NOMO-1 treated with dmso at 0.1 percent for 144 hours (cell line): ENCODE data around the gene ETV1.

Experiments used
- DNase-seq: peaks from one replicate; lab custom pipeline; 2025; ENCODE audit not compliant: unreplicated experiment; lab: John Stamatoyannopoulos, UW

ETV1 gene

DNA sequence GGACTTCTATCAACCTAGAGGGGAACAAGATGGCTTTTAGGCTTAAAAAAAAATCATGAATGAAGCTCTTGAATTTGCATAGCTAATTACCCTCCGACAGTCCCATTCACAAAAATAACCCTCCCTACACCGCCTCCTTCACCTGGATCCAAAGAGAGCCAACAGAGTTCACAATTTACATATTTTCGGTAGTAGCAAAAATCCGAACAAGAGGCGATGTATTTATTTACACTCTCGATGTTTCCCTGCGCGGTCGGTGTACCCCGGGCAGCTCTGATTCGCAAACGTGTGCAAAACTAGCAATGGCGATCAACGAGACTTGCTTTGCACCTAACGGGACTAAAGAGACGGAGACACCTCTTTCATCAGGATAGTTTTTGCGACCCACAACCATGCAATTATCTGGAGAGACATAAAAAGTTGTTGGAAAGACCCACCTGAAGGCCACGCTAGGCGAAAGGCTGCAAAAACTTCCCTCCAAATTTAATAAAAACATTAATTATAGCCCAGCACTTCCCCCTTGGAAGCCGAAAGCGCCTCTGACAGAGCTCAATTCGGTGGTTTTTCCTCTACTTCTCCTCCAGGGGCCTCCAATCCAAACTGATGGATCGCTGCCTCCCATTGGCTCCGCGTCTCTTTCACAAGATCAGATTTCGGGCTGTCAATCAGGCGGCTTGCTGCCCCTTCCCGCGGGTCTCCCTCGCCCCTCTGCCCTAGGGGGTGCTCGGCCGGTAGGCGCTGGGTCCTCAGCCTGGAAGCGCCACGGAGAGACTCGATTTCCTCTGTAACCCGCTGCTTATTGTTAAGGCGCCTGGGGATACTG lies at the start of gene ETV1:
TSS of gene ETV1 (minus strand) at position 541 of the 823 bp plus-strand sequence. CDS start 614 bp downstream, outside the sequence.
- no peak for DNase-seq

GRCh38 chr7:14024406-14024805 lies 34.9 kb upstream of the ETV1 start:
- DNase-seq = no peak

GRCh38 chr7:14023838-14024237 lies 34.4 kb upstream of the ETV1 start:
- DNase-seq = no peak

GRCh38 chr7:14023342-14023741 lies 33.9 kb upstream of the ETV1 start:
- DNase-seq = no peak

GRCh38 chr7:14021069-14021468 lies 31.6 kb upstream of the ETV1 start:
- no peak for DNase-seq

DNA sequence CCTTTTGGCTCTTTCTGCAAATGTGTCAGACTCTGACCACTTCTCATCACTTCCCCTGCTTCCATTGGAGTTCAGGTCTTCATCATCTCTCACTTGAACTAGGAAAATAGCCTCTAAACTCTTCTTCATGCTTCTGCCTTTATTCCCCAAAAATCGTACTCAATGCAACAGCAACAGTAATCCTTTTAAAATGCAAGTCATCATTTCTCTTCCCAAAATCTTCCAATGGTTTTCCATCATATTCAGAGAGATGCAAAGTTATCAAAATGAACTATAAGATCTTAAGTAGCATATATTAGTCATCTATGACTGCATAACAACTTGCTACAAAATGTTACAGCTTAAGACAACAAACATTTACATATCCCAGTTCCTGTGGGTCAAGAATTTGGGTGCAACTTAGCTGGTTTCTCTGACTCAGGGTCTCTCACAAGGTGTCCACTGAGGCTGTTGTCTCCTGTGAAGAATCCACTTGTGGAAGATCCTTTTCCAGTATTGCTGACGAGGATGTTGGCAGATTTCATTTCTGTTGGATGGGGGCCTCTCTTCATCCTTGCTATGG lies 31.0 kb upstream of the ETV1 start:
- no peak for DNase-seq

- DNase-seq = no peak
These were observed 29.3 kb upstream of the ETV1 start for GRCh38 chr7:14018751-14019150.

GRCh38 chr7:14016950-14017349 lies 27.5 kb upstream of the ETV1 start:
- DNase-seq = no peak

GRCh38 chr7:14013898-14014297 lies 24.4 kb upstream of the ETV1 start:
- no peak for DNase-seq

GRCh38 chr7:14009453-14010418 lies 20.3 kb upstream of the ETV1 start:
- DNase-seq = no peak

- no peak for DNase-seq
These were observed 11.7 kb upstream of the ETV1 start for GRCh38 chr7:14001139-14001538.

- no peak for DNase-seq
These were observed 10.8 kb upstream of the ETV1 start for GRCh38 chr7:14000247-14000646.

DNA sequence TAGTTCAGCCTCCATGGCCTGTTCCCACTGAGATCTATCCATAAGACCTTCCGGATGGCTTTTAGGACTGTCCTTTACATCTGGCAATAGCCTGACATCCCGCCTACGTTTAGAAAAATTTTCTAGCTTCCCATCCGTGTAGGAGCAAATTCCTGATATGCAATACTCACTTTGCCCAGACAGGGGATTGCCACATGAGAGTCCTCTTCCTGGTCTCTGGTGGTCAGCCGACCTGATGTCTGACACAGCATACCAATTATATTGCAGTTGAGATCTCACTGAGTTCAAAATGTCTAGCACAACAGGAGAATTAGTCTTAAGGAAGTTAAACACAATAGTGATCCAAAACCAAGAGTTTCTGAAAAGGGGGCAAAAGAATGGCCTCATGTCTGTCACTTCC lies 9.4 kb upstream of the ETV1 start:
- no peak for DNase-seq

DNA sequence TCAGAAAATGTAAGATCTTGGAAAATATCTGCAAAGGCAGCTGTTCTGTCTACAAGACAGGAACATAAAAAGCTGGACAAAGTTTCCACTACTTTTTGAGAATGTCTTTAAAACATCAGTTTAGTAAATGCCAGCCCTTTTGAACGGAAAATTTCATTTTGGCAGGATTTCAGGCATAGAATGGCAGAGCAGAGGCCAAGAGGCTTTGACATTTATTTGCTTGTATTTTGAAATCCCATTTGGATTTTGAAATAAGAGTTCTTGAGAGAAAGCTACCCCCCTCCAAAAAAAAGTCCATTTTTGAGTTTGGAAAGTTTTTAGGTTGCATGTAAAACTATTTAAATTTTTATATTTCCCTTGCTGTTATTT lies 3.1 kb upstream of the ETV1 start:
- DNase-seq = no peak

- DNase-seq = peak; percentile 79
These were observed 2.5 kb upstream of the ETV1 start for GRCh38 chr7:13991791-13992595.

DNA sequence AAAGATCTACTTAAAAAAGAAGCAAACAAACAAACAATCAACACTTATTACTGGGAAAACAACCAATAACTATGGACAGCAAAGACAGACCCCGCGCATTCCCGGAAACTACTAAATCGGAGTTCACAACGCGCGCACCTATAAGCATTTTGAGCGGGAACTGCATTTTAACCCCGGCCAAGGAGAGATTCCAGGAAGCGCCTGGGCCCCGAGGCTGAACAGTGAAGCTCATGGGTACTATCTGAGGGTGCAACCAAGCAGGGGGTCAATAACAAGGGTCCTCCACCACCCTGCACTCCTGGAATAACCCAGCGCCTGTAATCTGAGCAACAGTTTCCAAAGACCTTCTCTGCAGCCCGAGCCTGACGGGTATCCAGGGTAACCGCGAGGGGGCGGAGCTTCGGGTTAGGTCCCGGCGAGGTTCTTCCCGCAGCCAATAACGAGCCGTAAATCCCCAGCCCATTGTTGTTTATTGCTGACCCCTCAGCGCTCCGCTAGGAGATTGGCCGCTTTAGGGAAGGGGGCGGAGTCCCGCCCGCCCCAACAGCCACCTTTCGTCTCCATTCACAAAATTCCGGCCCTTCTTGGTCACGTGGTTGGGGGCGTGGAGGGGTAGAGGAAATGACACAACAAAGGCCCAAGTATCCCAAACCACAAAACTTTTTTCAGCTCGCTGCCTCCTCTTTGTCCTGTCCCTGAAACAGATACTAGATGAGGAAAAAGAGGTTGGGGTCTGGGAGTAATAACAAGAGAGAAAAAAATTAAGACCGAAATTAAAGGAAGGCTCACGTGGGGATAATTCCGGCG lies 1.7 kb upstream of the ETV1 start:
- peak; percentile 98 for DNase-seq

GRCh38 chr7:13990319-13990983 lies 985 bp upstream of the ETV1 start:
- peak; percentile 68 for DNase-seq

DNA sequence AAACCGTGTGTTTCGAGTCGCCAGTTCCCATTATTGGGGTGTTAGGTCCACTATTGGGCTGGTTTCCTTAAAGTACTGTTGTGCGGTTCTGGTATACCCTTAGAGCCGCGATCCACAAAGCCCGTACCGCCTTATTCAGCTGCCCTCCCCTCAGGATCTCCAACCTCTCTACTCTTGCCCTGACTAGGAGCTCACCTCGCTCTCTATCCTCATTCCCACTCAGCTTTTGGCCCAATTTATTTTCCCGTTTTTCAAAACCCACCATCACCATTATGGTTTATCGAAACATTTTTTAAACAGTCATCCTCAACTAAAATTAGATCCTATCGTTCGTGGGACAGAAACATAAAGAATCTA lies 461 bp upstream of the ETV1 start:
- DNase-seq = no peak

DNA sequence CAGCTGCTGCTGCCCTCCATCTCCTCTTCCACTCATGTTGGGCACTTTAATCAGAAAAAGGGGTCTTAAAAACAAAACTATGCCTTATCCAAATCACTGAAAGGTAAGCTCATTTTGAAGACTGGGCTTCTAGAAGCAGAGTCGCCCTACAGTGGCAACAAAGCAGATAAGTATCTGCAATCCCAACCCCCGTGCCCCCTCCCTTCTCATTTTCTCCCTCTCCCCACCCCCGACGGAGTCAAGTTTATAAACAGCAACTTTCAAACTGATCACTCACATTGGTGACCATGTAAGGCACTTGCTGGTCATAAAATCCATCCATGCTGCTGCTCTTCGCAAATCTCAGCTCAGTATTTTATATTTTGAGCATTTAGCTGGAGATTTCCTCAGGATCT lies 738 bp downstream of the ETV1 start:
- DNase-seq = no peak

DNA sequence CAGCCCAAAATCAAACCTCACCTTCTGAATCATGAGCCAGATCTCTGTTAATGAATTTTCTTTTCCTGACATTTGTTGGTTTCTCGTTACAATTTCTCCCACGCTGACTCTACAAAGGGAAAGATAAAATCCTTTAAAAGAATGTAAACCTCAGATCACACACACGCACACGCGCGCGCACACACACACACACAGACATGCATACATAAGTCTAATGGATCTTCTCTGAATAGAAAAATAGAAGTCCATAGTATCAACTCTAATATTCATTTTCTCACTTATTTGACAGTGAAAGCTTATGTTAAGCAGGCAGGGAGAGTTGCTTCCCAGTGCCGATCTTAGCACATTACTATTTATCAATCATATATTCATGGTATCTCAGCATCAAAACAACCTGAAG lies 1.4 kb downstream of the ETV1 start:
- no peak for DNase-seq
